ENCODE data around the gene BMPR1B.
"Not testable (repeated sequence)": the region's sequence is repeated elsewhere in the genome, so short reads cannot be mapped to it uniquely, and the experiment has no call there.

The BMPR1B gene

DNA sequence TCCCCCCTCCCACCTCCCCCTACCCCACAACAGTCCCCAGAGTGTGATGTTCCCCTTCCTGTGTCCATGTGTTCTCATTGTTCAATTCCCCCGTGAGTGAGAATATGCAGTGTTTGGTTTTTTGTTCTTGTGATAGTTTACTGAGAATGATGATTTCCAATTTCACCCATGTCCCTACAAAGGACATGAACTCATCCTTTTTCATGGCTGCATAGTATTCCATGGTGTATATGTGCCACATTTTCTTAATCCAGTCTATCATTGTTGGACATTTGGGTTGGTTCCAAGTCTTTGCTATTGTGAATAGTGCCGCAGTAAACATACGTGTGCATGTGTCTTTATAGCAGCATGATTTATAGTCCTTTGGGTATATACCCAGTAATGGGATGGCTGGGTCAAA lies 413.6 kb downstream of the BMPR1B start:
- H3K4me3 ChIP-seq (ENCODE audit: low read depth, low read length); H3K4me1 ChIP-seq (ENCODE audit: control insufficient read depth, insufficient read depth, low read length); H3K27ac ChIP-seq (ENCODE audit: extremely low read depth, low read depth, low read length); POLR2A ChIA-PET; CTCF ChIA-PET; H3K9me3 ChIP-seq (ENCODE audit: control insufficient read depth, insufficient read depth, low read depth, low read length): not testable (repeated sequence)
- peaks cover 0 to 12% of the 10 kb centered on the region in 2 experiments; a peak in 1 of 3 replicates for H3K36me3 ChIP-seq (ENCODE audit: control insufficient read depth in 2 of 2, insufficient read depth in 1 of 2, low read length in 2 of 2)
- TF ChIP-seq, protein P1, sequence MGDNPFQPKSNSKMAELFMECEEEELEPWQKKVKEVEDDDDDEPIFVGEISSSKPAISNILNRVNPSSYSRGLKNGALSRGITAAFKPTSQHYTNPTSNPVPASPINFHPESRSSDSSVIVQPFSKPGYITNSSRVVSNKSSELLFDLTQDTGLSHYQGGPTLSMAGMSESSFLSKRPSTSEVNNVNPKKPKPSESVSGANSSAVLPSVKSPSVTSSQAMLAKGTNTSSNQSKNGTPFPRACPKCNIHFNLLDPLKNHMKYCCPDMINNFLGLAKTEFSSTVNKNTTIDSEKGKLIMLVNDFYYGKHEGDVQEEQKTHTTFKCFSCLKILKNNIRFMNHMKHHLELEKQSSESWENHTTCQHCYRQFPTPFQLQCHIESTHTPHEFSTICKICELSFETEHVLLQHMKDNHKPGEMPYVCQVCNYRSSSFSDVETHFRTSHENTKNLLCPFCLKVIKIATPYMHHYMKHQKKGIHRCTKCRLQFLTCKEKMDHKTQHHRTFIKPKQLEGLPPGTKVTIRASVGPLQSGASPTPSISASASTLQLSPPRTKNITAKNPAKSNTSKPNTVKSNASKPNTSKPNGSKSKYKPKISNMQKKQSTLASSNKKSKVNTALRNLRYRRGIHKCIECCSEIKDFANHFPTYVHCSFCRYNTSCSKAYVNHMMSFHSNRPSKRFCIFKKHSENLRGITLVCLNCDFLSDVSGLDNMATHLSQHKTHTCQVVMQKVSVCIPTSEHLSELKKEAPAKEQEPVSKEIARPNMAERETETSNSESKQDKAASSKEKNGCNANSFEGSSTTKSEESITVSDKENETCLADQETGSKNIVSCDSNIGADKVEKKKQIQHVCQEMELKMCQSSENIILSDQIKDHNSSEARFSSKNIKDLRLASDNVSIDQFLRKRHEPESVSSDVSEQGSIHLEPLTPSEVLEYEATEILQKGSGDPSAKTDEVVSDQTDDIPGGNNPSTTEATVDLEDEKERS (tag by site-specific recombination; IDR thresholded peaks at IDR 0.05): 0 out of 2 replicates have a peak, but pooled peaks have one; percentile 48
- TF ChIP-seq ZNF146 (tag by site-specific recombination; IDR thresholded peaks at IDR 0.05): peak; percentile 93

DNA sequence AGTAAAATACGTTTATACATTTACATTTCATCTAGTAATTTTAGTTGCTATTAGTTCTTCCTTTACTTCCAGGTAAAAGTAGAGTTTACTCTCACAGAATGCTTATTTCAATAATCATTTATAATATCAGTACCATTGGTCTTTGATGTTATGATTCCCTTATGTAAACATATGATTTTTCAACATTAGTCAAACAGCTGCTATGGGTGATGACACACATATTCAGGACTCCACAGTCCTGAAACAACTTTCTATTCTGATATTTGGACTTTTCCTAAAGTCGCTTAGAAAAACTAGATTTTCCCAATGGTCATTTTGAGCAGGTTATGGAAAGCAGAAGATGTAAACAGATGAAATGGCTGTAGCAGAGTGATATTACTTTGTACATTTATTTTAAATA lies 421.2 kb downstream of the BMPR1B start:
- TF ChIP-seq, protein P2, sequence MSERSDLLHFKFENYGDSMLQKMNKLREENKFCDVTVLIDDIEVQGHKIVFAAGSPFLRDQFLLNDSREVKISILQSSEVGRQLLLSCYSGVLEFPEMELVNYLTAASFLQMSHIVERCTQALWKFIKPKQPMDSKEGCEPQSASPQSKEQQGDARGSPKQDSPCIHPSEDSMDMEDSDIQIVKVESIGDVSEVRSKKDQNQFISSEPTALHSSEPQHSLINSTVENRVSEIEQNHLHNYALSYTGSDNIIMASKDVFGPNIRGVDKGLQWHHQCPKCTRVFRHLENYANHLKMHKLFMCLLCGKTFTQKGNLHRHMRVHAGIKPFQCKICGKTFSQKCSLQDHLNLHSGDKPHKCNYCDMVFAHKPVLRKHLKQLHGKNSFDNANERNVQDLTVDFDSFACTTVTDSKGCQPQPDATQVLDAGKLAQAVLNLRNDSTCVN (tag by site-specific recombination; optimal IDR thresholded peaks at IDR 0.05): no peak
- no peak for TF ChIP-seq ZNF140 (tag by site-specific recombination; IDR thresholded peaks at IDR 0.05)
- TF ChIP-seq ZNF354C (tag by site-specific recombination; IDR thresholded peaks at IDR 0.05; ENCODE audit: borderline replicate concordance, low read depth): no peak
- TF ChIP-seq ZNF660 (tag by site-specific recombination; IDR thresholded peaks at IDR 0.05): no peak
- Histone ChIP-seq H3K27ac (ENCODE audit: extremely low read depth, low read depth, low read length) (no peak overlapping the region), H3K4me1 (ENCODE audit: control insufficient read depth, insufficient read depth, low read length) (no peaks in the 10 kb centered on the region), H3K4me3 (ENCODE audit: low read depth, low read length) (no peak overlapping the region), H3K9me3 (ENCODE audit: control insufficient read depth, insufficient read depth, low read depth, low read length) (no peaks in the 10 kb centered on the region), H3K36me3 (ENCODE audit: control insufficient read depth in 2 of 2, insufficient read depth in 1 of 2, low read length in 2 of 2) (peaks cover 0 to 3% of the 10 kb centered on the region in 2 experiments; a peak in 1 of 3 replicates)
- CTCF ChIA-PET: no interaction called here
- POLR2A ChIA-PET: no interaction called here

DNA sequence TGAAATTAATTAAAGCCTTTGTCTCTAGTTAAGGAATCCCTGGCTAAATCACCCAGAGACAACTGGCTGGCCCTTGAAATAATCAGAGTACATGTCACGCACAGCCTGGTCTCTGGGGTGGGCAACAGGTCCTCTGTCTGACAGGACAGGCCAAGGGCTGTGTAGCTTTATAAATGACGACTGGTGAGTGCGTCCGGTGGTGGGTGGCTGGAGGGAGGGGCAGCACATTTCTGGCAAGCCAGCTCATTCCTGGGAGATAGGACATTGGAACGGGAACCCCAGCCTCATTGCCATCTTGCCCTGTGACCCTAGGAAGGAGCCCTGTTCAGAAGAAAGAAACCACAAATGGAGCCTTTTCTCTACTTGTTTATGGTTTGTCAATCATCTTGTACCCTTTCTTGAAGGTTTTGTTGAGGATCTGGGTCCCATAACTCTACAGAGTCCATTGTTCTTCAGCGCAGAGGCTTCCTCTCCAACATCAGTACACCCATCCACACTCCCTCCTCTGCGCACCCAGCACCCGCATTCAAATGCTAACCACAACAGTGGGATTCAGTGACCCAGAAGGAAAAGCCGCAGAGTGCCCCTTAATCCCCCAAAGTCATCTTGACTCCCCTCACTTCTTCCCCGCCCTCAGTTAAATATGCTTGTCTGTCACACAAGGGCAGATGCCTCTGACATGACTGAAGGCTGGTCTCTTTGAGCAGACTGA lies 422.9 kb downstream of the BMPR1B start:
- Histone ChIP-seq H3K4me3 (ENCODE audit: low read depth, low read length) (no peak overlapping the region), H3K27ac (ENCODE audit: extremely low read depth, low read depth, low read length) (no peak overlapping the region), H3K9me3 (ENCODE audit: control insufficient read depth, insufficient read depth, low read depth, low read length) (no peaks in the 10 kb centered on the region), H3K36me3 (ENCODE audit: control insufficient read depth in 2 of 2, insufficient read depth in 1 of 2, low read length in 2 of 2) (peaks cover 0 to 3% of the 10 kb centered on the region in 2 experiments; a peak in 1 of 3 replicates), H3K4me1 (ENCODE audit: control insufficient read depth, insufficient read depth, low read length) (no peaks in the 10 kb centered on the region)
- ChIA-PET CTCF (no interaction called here), POLR2A (no interaction called here)
- TF ChIP-seq, protein P2 (tag by site-specific recombination; optimal IDR thresholded peaks at IDR 0.05): no peak
- no peak for TF ChIP-seq ZNF514 (tag by site-specific recombination; IDR thresholded peaks at IDR 0.05)
- no peak for TF ChIP-seq FEZF1 (tag by site-specific recombination; IDR thresholded peaks at IDR 0.05)
- TF ChIP-seq ZNF155 (tag by site-specific recombination; IDR thresholded peaks at IDR 0.05): no peak
- TF ChIP-seq SP3 (tag by site-specific recombination; IDR thresholded peaks at IDR 0.05): no peak
- no peak for TF ChIP-seq KLF9 (tag by site-specific recombination; IDR thresholded peaks at IDR 0.05; ENCODE audit: low read depth)
- no peak for TF ChIP-seq TCF7L2 (IDR thresholded peaks at IDR 0.05; ENCODE audit: borderline replicate concordance, low read depth, low read length)
- TF ChIP-seq SALL2 (tag by site-specific recombination; IDR thresholded peaks at IDR 0.05; ENCODE audit: borderline replicate concordance): no peak
- TF ChIP-seq, protein P3, sequence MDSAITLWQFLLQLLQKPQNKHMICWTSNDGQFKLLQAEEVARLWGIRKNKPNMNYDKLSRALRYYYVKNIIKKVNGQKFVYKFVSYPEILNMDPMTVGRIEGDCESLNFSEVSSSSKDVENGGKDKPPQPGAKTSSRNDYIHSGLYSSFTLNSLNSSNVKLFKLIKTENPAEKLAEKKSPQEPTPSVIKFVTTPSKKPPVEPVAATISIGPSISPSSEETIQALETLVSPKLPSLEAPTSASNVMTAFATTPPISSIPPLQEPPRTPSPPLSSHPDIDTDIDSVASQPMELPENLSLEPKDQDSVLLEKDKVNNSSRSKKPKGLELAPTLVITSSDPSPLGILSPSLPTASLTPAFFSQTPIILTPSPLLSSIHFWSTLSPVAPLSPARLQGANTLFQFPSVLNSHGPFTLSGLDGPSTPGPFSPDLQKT (IDR thresholded peaks at IDR 0.05; ENCODE audit: borderline replicate concordance, low read depth, low read length): no peak
- TF ChIP-seq ZXDB (tag by site-specific recombination; IDR thresholded peaks at IDR 0.05): no peak
- TF ChIP-seq ZNF660 (tag by site-specific recombination; IDR thresholded peaks at IDR 0.05): no peak
- TF ChIP-seq GFI1B (tag by site-specific recombination; IDR thresholded peaks at IDR 0.05): no peak
- TF ChIP-seq, protein P4, sequence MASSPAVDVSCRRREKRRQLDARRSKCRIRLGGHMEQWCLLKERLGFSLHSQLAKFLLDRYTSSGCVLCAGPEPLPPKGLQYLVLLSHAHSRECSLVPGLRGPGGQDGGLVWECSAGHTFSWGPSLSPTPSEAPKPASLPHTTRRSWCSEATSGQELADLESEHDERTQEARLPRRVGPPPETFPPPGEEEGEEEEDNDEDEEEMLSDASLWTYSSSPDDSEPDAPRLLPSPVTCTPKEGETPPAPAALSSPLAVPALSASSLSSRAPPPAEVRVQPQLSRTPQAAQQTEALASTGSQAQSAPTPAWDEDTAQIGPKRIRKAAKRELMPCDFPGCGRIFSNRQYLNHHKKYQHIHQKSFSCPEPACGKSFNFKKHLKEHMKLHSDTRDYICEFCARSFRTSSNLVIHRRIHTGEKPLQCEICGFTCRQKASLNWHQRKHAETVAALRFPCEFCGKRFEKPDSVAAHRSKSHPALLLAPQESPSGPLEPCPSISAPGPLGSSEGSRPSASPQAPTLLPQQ (tag by site-specific recombination; IDR thresholded peaks at IDR 0.05): no peak
- TF ChIP-seq, protein P5, sequence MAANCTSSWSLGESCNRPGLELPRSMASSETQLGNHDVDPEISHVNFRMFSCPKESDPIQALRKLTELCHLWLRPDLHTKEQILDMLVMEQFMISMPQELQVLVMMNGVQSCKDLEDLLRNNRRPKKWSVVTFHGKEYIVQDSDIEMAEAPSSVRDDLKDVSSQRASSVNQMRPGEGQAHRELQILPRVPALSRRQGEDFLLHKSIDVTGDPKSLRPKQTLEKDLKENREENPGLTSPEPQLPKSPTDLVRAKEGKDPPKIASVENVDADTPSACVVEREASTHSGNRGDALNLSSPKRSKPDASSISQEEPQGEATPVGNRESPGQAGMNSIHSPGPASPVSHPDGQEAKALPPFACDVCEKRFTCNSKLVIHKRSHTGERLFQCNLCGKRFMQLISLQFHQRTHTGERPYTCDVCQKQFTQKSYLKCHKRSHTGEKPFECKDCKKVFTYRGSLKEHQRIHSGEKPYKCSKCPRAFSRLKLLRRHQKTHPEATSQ (tag by site-specific recombination; IDR thresholded peaks at IDR 0.05): no peak
- no peak for TF ChIP-seq BCL11A (tag by site-specific recombination; IDR thresholded peaks at IDR 0.05; ENCODE audit: low read depth)
- TF ChIP-seq WT1 (tag by site-specific recombination; IDR thresholded peaks at IDR 0.05): no peak
- TF ChIP-seq HOXC10 (CRISPR knock-in tag; IDR thresholded peaks at IDR 0.05): no peak

All from HEK293 (cell line).